ENCODE results near the gene CDC45. TPM values are rescaled to one million over a fixed set of nuclear protein-coding genes. Genes with fewer than 3 reads are reported as not detected.
A peak's percentile ranks its signal among the peaks of the same experiment; 100 is the strongest.

Gene CDC45
- total RNA-seq, 2 experiments from 2014 or later = 80.2 to 83.0 TPM

DNA sequence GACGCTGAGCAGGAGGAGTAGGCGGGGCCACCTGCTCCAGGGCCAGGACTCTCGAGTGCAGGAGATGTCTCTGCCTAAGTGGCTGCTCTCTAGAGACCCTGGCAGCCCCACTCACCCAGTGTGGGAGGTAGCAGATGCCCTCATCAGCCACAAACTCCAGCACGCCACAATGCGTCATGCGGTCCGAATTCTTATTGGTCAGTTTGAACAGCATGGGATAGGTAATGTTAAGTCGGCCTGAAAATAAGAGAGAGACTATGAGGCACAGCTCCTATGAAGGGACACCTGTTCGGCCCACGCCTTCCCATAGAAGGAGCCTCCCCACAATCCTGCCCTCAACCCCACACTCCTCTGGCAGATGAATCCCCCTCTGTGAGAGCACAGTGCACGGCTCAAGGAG lies 8.1 kb upstream of the CDC45 start:
- no peaks in the 10 kb centered on the region for H4K20me1 ChIP-seq (ENCODE audit: insufficient read depth, low read length)
- no peak for DNase-seq (ENCODE audit: low spot score)
- H3K4me3 ChIP-seq (ENCODE audit: low read depth, low read length, poor library complexity, severe bottlenecking) = no peak overlapping the region
- peaks cover 22% of the 10 kb centered on the region for H3K79me2 ChIP-seq (ENCODE audit: insufficient read depth, low read depth, low read length)
- no TSS peak for BruUV-seq (replicated peaks)
- ChIA-PET CTCF (ENCODE audit: unreplicated experiment) (no interaction called here), POLR2A (no interaction called here)
- H3K9me3 ChIP-seq (ENCODE audit: low read length) = no peaks in the 10 kb centered on the region
- TF ChIP-seq CTCF (conservative IDR thresholded peaks at IDR 0.05; ENCODE audit: low read length) (no peak), EZH2phosphoT487 (IDR thresholded peaks at IDR 0.05; ENCODE audit: borderline replicate concordance, low read depth, low read length) (no peak)
- no peaks in the 10 kb centered on the region for H3K9me2 ChIP-seq (ENCODE audit: insufficient read depth, low read length)
- peaks cover 95% of the 10 kb centered on the region for H3K36me3 ChIP-seq (ENCODE audit: insufficient read depth, low read length)
- no peak overlapping the region for H3K4me2 ChIP-seq (ENCODE audit: low read length)
- intact Hi-C loops (cut with micrococcal nuclease; ENCODE audit: unreplicated experiment) = no loop called here
- H3K4me1 ChIP-seq (ENCODE audit: insufficient read depth, low read length, poor library complexity, severe bottlenecking) = no peaks in the 10 kb centered on the region
- H2AFZ ChIP-seq (ENCODE audit: low read length) = no peak overlapping the region
- no peak overlapping the region for H3K27ac ChIP-seq (ENCODE audit: low read depth, low read length, poor library complexity, severe bottlenecking)

GRCh38 chr22:19472233-19472632 lies 7.5 kb upstream of the CDC45 start:
- Histone ChIP-seq H3K4me1 (ENCODE audit: insufficient read depth, low read length, poor library complexity, severe bottlenecking) (peaks cover 3% of the 10 kb centered on the region), H3K9me3 (ENCODE audit: low read length) (no peaks in the 10 kb centered on the region), H3K36me3 (ENCODE audit: insufficient read depth, low read length) (peaks cover 89% of the 10 kb centered on the region), H3K4me2 (ENCODE audit: low read length) (no peak overlapping the region), H3K9me2 (ENCODE audit: insufficient read depth, low read length) (no peaks in the 10 kb centered on the region), H4K20me1 (ENCODE audit: insufficient read depth, low read length) (no peaks in the 10 kb centered on the region; the same call in 1 of the 2 replicates), H3K4me3 (ENCODE audit: low read depth, low read length, poor library complexity, severe bottlenecking) (no peak overlapping the region), H3K79me2 (ENCODE audit: insufficient read depth, low read depth, low read length) (peaks cover 27% of the 10 kb centered on the region), H3K27ac (ENCODE audit: low read depth, low read length, poor library complexity, severe bottlenecking) (no peak overlapping the region), H2AFZ (ENCODE audit: low read length) (no peak overlapping the region)
- ChIA-PET CTCF (ENCODE audit: unreplicated experiment) (no interaction called here), POLR2A (interaction anchor here (2.3 kb wide), 1 partner anchor 9 kb away, joined by 6 read pairs; no protein-coding TSS in a partner anchor)
- TF ChIP-seq CTCF (conservative IDR thresholded peaks at IDR 0.05; ENCODE audit: low read length) (no peak), EZH2phosphoT487 (IDR thresholded peaks at IDR 0.05; ENCODE audit: borderline replicate concordance, low read depth, low read length) (no peak)
- DNase-seq (ENCODE audit: low spot score) = no peak
- BruUV-seq (replicated peaks) = no TSS peak
- intact Hi-C loops (cut with micrococcal nuclease; ENCODE audit: unreplicated experiment) = no loop called here

DNA sequence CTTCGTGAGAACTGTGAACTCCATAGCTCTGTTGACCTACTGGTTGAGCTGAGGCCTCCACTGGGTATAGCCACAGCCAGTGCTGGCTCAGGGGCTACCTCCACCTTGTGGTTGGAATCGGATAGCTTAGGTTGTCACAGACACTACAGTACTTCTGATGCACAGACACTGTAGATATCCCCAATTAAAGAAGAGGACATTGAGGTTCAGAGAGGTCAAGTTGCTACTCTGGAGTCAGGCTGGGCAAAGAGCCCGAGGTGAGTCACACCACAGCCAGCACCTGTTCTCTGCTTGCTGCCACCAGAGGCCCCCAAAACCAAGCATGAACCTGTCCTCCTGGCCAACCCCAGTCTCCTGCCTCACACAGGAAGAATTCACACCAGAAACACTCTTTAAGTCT lies 6.1 kb upstream of the CDC45 start:
- POLR2A ChIA-PET = interaction anchor here (0.6 to 2.3 kb wide), 2 partner anchors 10 to 152 kb away, joined by 3 to 6 read pairs; no protein-coding TSS in a partner anchor
- no TSS peak for BruUV-seq (replicated peaks)

More for the DNA sequence above, 6.1 kb upstream of the CDC45 start:
- DNase-seq (ENCODE audit: low spot score) = peak; percentile 27
- TF ChIP-seq EZH2phosphoT487 (IDR thresholded peaks at IDR 0.05; ENCODE audit: borderline replicate concordance, low read depth, low read length) (no peak), CTCF (conservative IDR thresholded peaks at IDR 0.05; ENCODE audit: low read length) (peak; percentile 28; the same call in 1 of the 2 replicates)
- H3K79me2 ChIP-seq (ENCODE audit: insufficient read depth, low read depth, low read length) = peaks cover 41% of the 10 kb centered on the region
- H3K4me2 ChIP-seq (ENCODE audit: low read length) = no peak overlapping the region
- CTCF ChIA-PET (ENCODE audit: unreplicated experiment) = interaction anchor here (0.5 kb wide), 1 partner anchor 255 kb away, joined by 3 read pairs; no protein-coding TSS in a partner anchor
- no peak overlapping the region for H2AFZ ChIP-seq (ENCODE audit: low read length)
- H3K36me3 ChIP-seq (ENCODE audit: insufficient read depth, low read length) = peaks cover 75% of the 10 kb centered on the region
- H3K9me2 ChIP-seq (ENCODE audit: insufficient read depth, low read length) = no peaks in the 10 kb centered on the region
- intact Hi-C loops (cut with micrococcal nuclease; ENCODE audit: unreplicated experiment) = no loop called here
- no peak overlapping the region for H3K27ac ChIP-seq (ENCODE audit: low read depth, low read length, poor library complexity, severe bottlenecking)
- H3K4me3 ChIP-seq (ENCODE audit: low read depth, low read length, poor library complexity, severe bottlenecking) = no peak overlapping the region
- peaks cover 7% of the 10 kb centered on the region for H4K20me1 ChIP-seq (ENCODE audit: insufficient read depth, low read length)
- H3K9me3 ChIP-seq (ENCODE audit: low read length) = no peaks in the 10 kb centered on the region
- H3K4me1 ChIP-seq (ENCODE audit: insufficient read depth, low read length, poor library complexity, severe bottlenecking) = peaks cover 9% of the 10 kb centered on the region
